H1 (cell line): ENCODE results near the gene DIPK1C. TPM values are rescaled to one million over a fixed set of nuclear protein-coding genes. Genes with fewer than 3 reads are reported as not detected.

Experiments used
- CTCF ChIA-PET: fragments of 300-600 bp; sonication (Branson Sonifier 250); formaldehyde crosslinking; loops from one replicate; lab custom pipeline; 2021; ENCODE audit not compliant: partially characterized antibody; lab: Charles Lee
- POLR2A ChIA-PET: fragments of 300-600 bp; sonication (Branson Sonifier 250); formaldehyde crosslinking; loops from one replicate; lab custom pipeline; 2021; ENCODE audit warnings: inconsistent platforms; ENCODE audit not compliant: partially characterized antibody; lab: Charles Lee
- DNase-seq, 2 experiments: peaks; one replicate each; pipeline versions ENCODE4 v3.0.0 to v3.0.0-alpha.2; 2010 to 2022; ENCODE audit warnings: low spot score in 2 of 2, low read depth in 1 of 2, mixed read lengths in 1 of 2
- FAIRE-seq: peaks from 2 replicates; lab custom pipeline; 2011; peaks lifted over from hg19 to GRCh38; lab: Jason Lieb, UNC
- H2AFZ ChIP-seq: 2 replicates; pipeline ENCODE4 v1.8.1; 2012; ENCODE audit warnings: low read length, inconsistent platforms
- H2AK5ac ChIP-seq: 2 replicates; pipeline ENCODE4 v1.6.1; 2013; ENCODE audit warnings: low read depth, low read length
- H2BK120ac ChIP-seq: replicated peaks from 2 replicates; pipeline ENCODE3; 2013; ENCODE audit warnings: low read depth, low read length, inconsistent platforms
- H2BK12ac ChIP-seq: 2 replicates; pipeline ENCODE4 v1.6.1; 2013; ENCODE audit warnings: low read depth, low read length
- H2BK15ac ChIP-seq: 2 replicates; pipeline ENCODE4 v1.6.1; 2013; ENCODE audit warnings: low read length
- H2BK20ac ChIP-seq: 2 replicates; pipeline ENCODE4 v1.6.1; 2013; ENCODE audit warnings: low read length
- H2BK5ac ChIP-seq: 2 replicates; pipeline ENCODE4 v1.6.1; 2013; ENCODE audit warnings: low read depth, low read length
- H3K14ac ChIP-seq: 2 replicates; pipeline ENCODE4 v1.6.1; 2013; ENCODE audit warnings: inconsistent platforms; ENCODE audit not compliant: insufficient read length
- H3K18ac ChIP-seq: 2 replicates; pipeline ENCODE4 v1.6.1; 2013; ENCODE audit warnings: low read length; ENCODE audit errors: extremely low read depth
- H3K23ac ChIP-seq: 2 replicates; pipeline ENCODE4 v1.6.1; 2013; ENCODE audit warnings: inconsistent platforms; ENCODE audit not compliant: insufficient read length
- H3K23me2 ChIP-seq: 2 replicates; pipeline ENCODE4 v1.6.1; 2013; ENCODE audit warnings: low read depth, low read length
- H3K27ac ChIP-seq: 2 replicates; pipeline ENCODE4 v1.6.1; 2011; ENCODE audit warnings: low read depth, low read length, inconsistent platforms
- H3K27me3 ChIP-seq, 4 experiments: replicated peaks in 1 of 4; 1 replicate in 1 of 4; 2 replicates in 3 of 4; pipeline versions ENCODE4 v1.6.1 to v1.8.1; 2011 to 2013; ENCODE audit warnings: low read length in 3 of 4, mild to moderate bottlenecking in 3 of 4, inconsistent platforms in 2 of 4, mixed read lengths in 2 of 4, moderate library complexity in 1 of 4; ENCODE audit not compliant: control insufficient read depth in 3 of 4, insufficient read depth in 3 of 4; ENCODE audit errors: extremely low read depth in 1 of 4
- H3K36me3 ChIP-seq, 4 experiments: 2 replicates each; pipeline versions ENCODE4 v1.6.1 to v1.8.1; 2011 to 2013; ENCODE audit warnings: mild to moderate bottlenecking in 4 of 4, low read length in 3 of 4, moderate library complexity in 2 of 4, control low read depth in 1 of 4, inconsistent platforms in 1 of 4; ENCODE audit not compliant: insufficient read depth in 4 of 4, control insufficient read depth in 2 of 4
- H3K4ac ChIP-seq: replicated peaks from 2 replicates; pipeline ENCODE3; 2013; ENCODE audit warnings: low read length, low read depth, mixed read lengths, inconsistent platforms; ENCODE audit not compliant: insufficient read length
- H3K4me1 ChIP-seq, 4 experiments: replicated peaks in 1 of 4; 1 replicate in 1 of 4; 2 replicates in 3 of 4; pipeline versions ENCODE4 v1.6.1 to v1.8.1; 2011 to 2013; ENCODE audit warnings: low read length in 3 of 4, inconsistent platforms in 2 of 4, mixed read lengths in 1 of 4; ENCODE audit not compliant: insufficient read depth in 4 of 4, control insufficient read depth in 3 of 4
- H3K4me2 ChIP-seq, 2 experiments: 2 replicates each; pipeline versions ENCODE4 v1.6.1 to v1.8.1; 2011 to 2013; ENCODE audit warnings: low read depth in 2 of 2, low read length in 2 of 2, control low read depth in 1 of 2, inconsistent platforms in 1 of 2, mild to moderate bottlenecking in 1 of 2; ENCODE audit not compliant: insufficient read depth in 1 of 2
- H3K4me3 ChIP-seq, 4 experiments: fragments of 200-600, 300-600 bp in 1 of 4; sonication (generic), shearing (Covaris generic), sonication (Bioruptor Twin) in 1 of 4; 2 replicates each; pipeline versions ENCODE4 v1.5.1 to v1.8.1; 2011 to 2016; ENCODE audit warnings: low read length in 4 of 4, low read depth in 3 of 4, control low read depth in 2 of 4, inconsistent platforms in 2 of 4, mild to moderate bottlenecking in 2 of 4, mixed read lengths in 1 of 4, moderate library complexity in 1 of 4; ENCODE audit not compliant: insufficient read depth in 2 of 4; ENCODE audit errors: extremely low read depth in 1 of 4
- H3K56ac ChIP-seq: replicated peaks from 2 replicates; pipeline ENCODE3; 2013; ENCODE audit warnings: low read depth, mild to moderate bottlenecking, mixed read lengths, low read length, inconsistent platforms; ENCODE audit not compliant: insufficient read length
- H3K79me1 ChIP-seq: 2 replicates; pipeline ENCODE4 v1.6.1; 2013; ENCODE audit warnings: low read depth, low read length, control low read depth
- H3K79me2 ChIP-seq, 2 experiments: 2 replicates each; pipeline versions ENCODE4 v1.6.1 to v1.8.1; 2012 to 2013; ENCODE audit warnings: low read length in 2 of 2, mild to moderate bottlenecking in 2 of 2, inconsistent platforms in 1 of 2; ENCODE audit not compliant: insufficient read depth in 2 of 2, control insufficient read depth in 1 of 2
- H3K9ac ChIP-seq, 4 experiments: replicated peaks in 1 of 4; 1 replicate in 1 of 4; 2 replicates in 3 of 4; pipeline versions ENCODE4 v1.6.1 to v1.8.1; 2011 to 2013; ENCODE audit warnings: low read depth in 3 of 4, low read length in 3 of 4, control low read depth in 2 of 4, mild to moderate bottlenecking in 2 of 4, moderate library complexity in 2 of 4, inconsistent platforms in 1 of 4; ENCODE audit errors: extremely low read depth in 1 of 4
- H3K9me3 ChIP-seq, 2 experiments: 2 replicates each; pipeline versions ENCODE4 v1.6.1 to v1.8.1; 2012 to 2013; ENCODE audit warnings: mild to moderate bottlenecking in 2 of 2, moderate library complexity in 2 of 2, control low read depth in 1 of 2, inconsistent platforms in 1 of 2, low read depth in 1 of 2, low read length in 1 of 2, mixed read lengths in 1 of 2; ENCODE audit not compliant: insufficient read depth in 2 of 2
- H4K20me1 ChIP-seq, 2 experiments: replicated peaks in 1 of 2; 2 replicates each; pipeline versions ENCODE3 to v1.8.1; 2011 to 2013; ENCODE audit warnings: inconsistent platforms in 2 of 2, low read length in 2 of 2, mild to moderate bottlenecking in 1 of 2; ENCODE audit not compliant: insufficient read depth in 2 of 2, control insufficient read depth in 1 of 2
- H4K5ac ChIP-seq: 2 replicates; pipeline ENCODE4 v1.6.1; 2013; ENCODE audit warnings: low read length, low read depth, mixed read lengths, inconsistent platforms; ENCODE audit not compliant: insufficient read length
- H4K8ac ChIP-seq: 2 replicates; pipeline ENCODE4 v1.8.0; 2013; ENCODE audit warnings: mild to moderate bottlenecking, moderate library complexity, low read length, inconsistent platforms; ENCODE audit not compliant: insufficient read depth; ENCODE audit errors: extremely low read depth
- H4K91ac ChIP-seq: replicated peaks from 2 replicates; pipeline ENCODE3; 2013; ENCODE audit warnings: low read length, mixed read lengths, inconsistent platforms; ENCODE audit not compliant: insufficient read length
- ATF2 ChIP-seq: IDR thresholded peaks from 2 replicates; pipeline ENCODE4 v1.6.1; 2012; ENCODE audit warnings: low read length, inconsistent platforms
- CHD1 ChIP-seq: IDR thresholded peaks from 2 replicates; pipeline ENCODE4 v1.6.1; 2012; ENCODE audit warnings: low read depth, low read length, improper control_type of control experiment
- PHF8 ChIP-seq: fragments of 200-600 bp; sonication (generic); conservative IDR thresholded peaks from 2 replicates; pipeline ENCODE4 v1.7.1; 2012; ENCODE audit warnings: low read depth, mild to moderate bottlenecking, inconsistent platforms, low read length, moderate library complexity
- RNF2 ChIP-seq: fragments of 200-900, 300-1000 bp; sonication (generic); IDR thresholded peaks from 2 replicates; pipeline ENCODE4 v1.7.1; 2016; ENCODE audit warnings: borderline replicate concordance, low read depth, mild to moderate bottlenecking, antibody characterized with exemption, low read length; ENCODE audit not compliant: poor library complexity, severe bottlenecking; ENCODE audit errors: missing control alignments
- RXRA ChIP-seq: IDR thresholded peaks from 2 replicates; pipeline ENCODE4 v1.6.1; 2011; ENCODE audit warnings: low read depth, mild to moderate bottlenecking, low read length, moderate library complexity; ENCODE audit not compliant: insufficient read depth
- SP2 ChIP-seq: IDR thresholded peaks from 2 replicates; pipeline ENCODE4 v1.6.1; 2012; ENCODE audit warnings: mild to moderate bottlenecking, low read length, inconsistent platforms
- WGBS, 2 experiments: shearing (Covaris generic) in 1 of 2; methylation state at CpG; one replicate each; pipeline versions ENCODE4 v1.1.6 to v1.1.7; 2013 to 2015; ENCODE audit warnings: low lambda C conversion rate in 2 of 2, mixed read lengths in 2 of 2, inconsistent platforms in 1 of 2, low coverage in 1 of 2, missing lambda C conversion rate in 1 of 2; ENCODE audit not compliant: insufficient replicate concordance in 2 of 2, insufficient coverage in 1 of 2, insufficient read length in 1 of 2; ENCODE audit errors: extremely low coverage in 1 of 2, missing lambda C conversion rate in 1 of 2; 5-methylcytosine and 5-hydroxymethylcytosine counted together
- polyA plus RNA-seq, 7 experiments: library from polyadenylated mRNA; depleted of rRNA in 3 of 7; stranded (reverse) in 5 of 7; unstranded in 2 of 7; fragments of >200 nt in 5 of 7; fragments of 200-250 nt in 2 of 7; gene quantifications; 1 replicate in 5 of 7; 2 replicates in 1 of 7; 4 replicates in 1 of 7; pipeline versions ENCODE4 v1.2.1 to v1.2.3, GENCODE V29; 2011 to 2013; ENCODE audit warnings: missing spikeins in 2 of 7, mixed read lengths in 2 of 7
- total RNA-seq: library from RNA; stranded (reverse); fragmentation: NEBNext Ultra II Directional; extraction: Animal tissue kit (Norgen Biotek cat#: 25700); gene quantifications from 2 replicates; pipeline ENCODE4 v1.2.1, GENCODE V29; 2021
- TF ChIP-seq, protein P1 (sequence below), 3 experiments: IDR thresholded peaks; 1 replicate in 2 of 3; 2 replicates in 1 of 3; pipeline versions ENCODE4 v1.5.1 to v1.6.1; 2011; ENCODE audit warnings: low read length in 3 of 3, mild to moderate bottlenecking in 3 of 3, inconsistent platforms in 2 of 3, low read depth in 1 of 3, moderate library complexity in 1 of 3; ENCODE audit not compliant: insufficient read depth in 1 of 3; ENCODE audit errors: control extremely low read depth in 1 of 3

Gene DIPK1C
- total and polyA plus RNA-seq, 2 of the 8 experiments (the other 6 are each of a cell fraction or from before 2014, with no cell fraction given), result 0.08 TPM; not detected in 1

GRCh38 chr18:74460825-74461224, 3.7 kb upstream of the DIPK1C start:
- H3K23ac ChIP-seq, result no peak overlapping the region
- H3K4me1 ChIP-seq, result peaks cover 0 to 7% (median 0%) of the 10 kb centered on the region in 4 experiments; a peak in 3 of 7 replicates
- POLR2A ChIA-PET, result interaction anchor here (1.6 kb wide), 1 partner anchor 35 kb away, joined by 3 read pairs; no protein-coding TSS in a partner anchor
- no peak overlapping the region for H3K9ac ChIP-seq
- H3K4me2 ChIP-seq, result no peak overlapping the region
- no peaks in the 10 kb centered on the region for H4K20me1 ChIP-seq
- no peak overlapping the region for H4K5ac ChIP-seq
- no peak overlapping the region for H3K4me3 ChIP-seq
- H3K23me2 ChIP-seq, result peaks cover 7% of the 10 kb centered on the region; the same call in 1 of the 2 replicates
- H3K18ac ChIP-seq, result no peak overlapping the region
- no peak overlapping the region for H2BK120ac ChIP-seq
- H3K56ac ChIP-seq, result no peak overlapping the region
- DNase-seq, result no peak
- no peak overlapping the region for H2BK5ac ChIP-seq
- H2BK15ac ChIP-seq, result no peak overlapping the region
- no peak overlapping the region for H2BK12ac ChIP-seq
- H4K91ac ChIP-seq, result no peak overlapping the region
- CTCF ChIA-PET, result interaction anchor here (0.6 to 2.6 kb wide), 8 partner anchors 14 to 944 kb away, joined by 3 to 15 read pairs (median 4); no protein-coding TSS in a partner anchor
- H2BK20ac ChIP-seq, result no peak overlapping the region
- H3K14ac ChIP-seq, result no peak overlapping the region
- no peak overlapping the region for H3K27ac ChIP-seq
- 90% methylated on average over 7 of the region's 7 CpGs; no CpG with 5 or more reads in 1 of the 2 experiments for WGBS, 2 experiments
- FAIRE-seq, result no peak
- no peak overlapping the region for H2AK5ac ChIP-seq
- no peak overlapping the region for H3K4ac ChIP-seq
- no peaks in the 10 kb centered on the region for H3K79me1 ChIP-seq
- H3K79me2 ChIP-seq, result no peaks in the 10 kb centered on the region
- H4K8ac ChIP-seq, result no peak overlapping the region
- no peak overlapping the region for H2AFZ ChIP-seq
- H3K9me3 ChIP-seq, result no peaks in the 10 kb centered on the region; a peak in 1 of 4 replicates
- H3K36me3 ChIP-seq, result no peaks in the 10 kb centered on the region; a peak in 1 of 8 replicates
- H3K27me3 ChIP-seq, result peaks cover 21 to 31% (median 27%) of the 10 kb centered on the region in 4 experiments
- no peak for TF ChIP-seq RXRA
- no peak for TF ChIP-seq RNF2
- no peak for TF ChIP-seq ATF2
- TF ChIP-seq CHD1, result no peak
- TF ChIP-seq PHF8, result no peak
- TF ChIP-seq, protein P1, sequence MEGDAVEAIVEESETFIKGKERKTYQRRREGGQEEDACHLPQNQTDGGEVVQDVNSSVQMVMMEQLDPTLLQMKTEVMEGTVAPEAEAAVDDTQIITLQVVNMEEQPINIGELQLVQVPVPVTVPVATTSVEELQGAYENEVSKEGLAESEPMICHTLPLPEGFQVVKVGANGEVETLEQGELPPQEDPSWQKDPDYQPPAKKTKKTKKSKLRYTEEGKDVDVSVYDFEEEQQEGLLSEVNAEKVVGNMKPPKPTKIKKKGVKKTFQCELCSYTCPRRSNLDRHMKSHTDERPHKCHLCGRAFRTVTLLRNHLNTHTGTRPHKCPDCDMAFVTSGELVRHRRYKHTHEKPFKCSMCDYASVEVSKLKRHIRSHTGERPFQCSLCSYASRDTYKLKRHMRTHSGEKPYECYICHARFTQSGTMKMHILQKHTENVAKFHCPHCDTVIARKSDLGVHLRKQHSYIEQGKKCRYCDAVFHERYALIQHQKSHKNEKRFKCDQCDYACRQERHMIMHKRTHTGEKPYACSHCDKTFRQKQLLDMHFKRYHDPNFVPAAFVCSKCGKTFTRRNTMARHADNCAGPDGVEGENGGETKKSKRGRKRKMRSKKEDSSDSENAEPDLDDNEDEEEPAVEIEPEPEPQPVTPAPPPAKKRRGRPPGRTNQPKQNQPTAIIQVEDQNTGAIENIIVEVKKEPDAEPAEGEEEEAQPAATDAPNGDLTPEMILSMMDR (IDR thresholded peaks at IDR 0.05; ENCODE audit: control extremely low read depth in 1 of 3, insufficient read depth in 1 of 3, low read depth in 1 of 3, low read length in 3 of 3), result no peak
- no peak for TF ChIP-seq SP2
